NCI-H2196 (cell line): ENCODE measurements around the gene TFG.

ENCODE experiments used
- DNase-seq: peaks from one replicate; lab custom pipeline; 2025; ENCODE audit not compliant: unreplicated experiment; lab: John Stamatoyannopoulos, UW

The TFG gene

GRCh38 chr3:100753846-100754245 is 44.6 kb downstream of the TFG start:
- no peak for DNase-seq

- no peak for DNase-seq
Observed at GRCh38 chr3:100754563-100755334, 45.5 kb downstream of the TFG start.

- no peak for DNase-seq
Observed at GRCh38 chr3:100756441-100756840, 47.1 kb downstream of the TFG start.

GRCh38 chr3:100759159-100759558 is 49.9 kb downstream of the TFG start:
- DNase-seq: no peak

GRCh38 chr3:100759950-100760349 is 50.7 kb downstream of the TFG start:
- no peak for DNase-seq

- DNase-seq: no peak
Observed at GRCh38 chr3:100760377-100760776, 51.1 kb downstream of the TFG start.

- no peak for DNase-seq
Observed at GRCh38 chr3:100761211-100761942, 52.1 kb downstream of the TFG start.

GRCh38 chr3:100761951-100762350 is 52.7 kb downstream of the TFG start:
- no peak for DNase-seq

- DNase-seq: no peak
Observed at GRCh38 chr3:100765437-100765975, 56.2 kb downstream of the TFG start.

- DNase-seq: no peak
Observed at GRCh38 chr3:100766069-100766468, 56.8 kb downstream of the TFG start.

GRCh38 chr3:100769693-100770092 is 60.4 kb downstream of the TFG start:
- no peak for DNase-seq

- no peak for DNase-seq
Observed at GRCh38 chr3:100775226-100775625, 65.9 kb downstream of the TFG start.

- no peak for DNase-seq
Observed at GRCh38 chr3:100775669-100776068, 66.4 kb downstream of the TFG start.

- DNase-seq: no peak
Observed at GRCh38 chr3:100776097-100776729, 66.9 kb downstream of the TFG start.

GRCh38 chr3:100776746-100777145 is 67.5 kb downstream of the TFG start:
- no peak for DNase-seq

GRCh38 chr3:100777271-100777670 is 68.0 kb downstream of the TFG start:
- DNase-seq: no peak

- DNase-seq: no peak
Observed at GRCh38 chr3:100779480-100779879, 70.2 kb downstream of the TFG start.

GRCh38 chr3:100780071-100780622 is 70.9 kb downstream of the TFG start:
- DNase-seq: no peak

GRCh38 chr3:100781301-100781700 is 72.0 kb downstream of the TFG start:
- DNase-seq: no peak

GRCh38 chr3:100782348-100782747 is 73.1 kb downstream of the TFG start:
- no peak for DNase-seq

GRCh38 chr3:100782906-100783305 is 73.6 kb downstream of the TFG start:
- no peak for DNase-seq
